Endothelial cell of umbilical vein (primary cell): ENCODE results near the gene DYRK1A. TPM values are rescaled to one million over a fixed set of nuclear protein-coding genes. Genes with fewer than 3 reads are reported as not detected.
A peak's percentile ranks its signal among the peaks of the same experiment; 100 is the strongest.

Experiments used
- BruUV-seq: library from RNA; stranded (reverse); fragments of 400-500 nt; replicated peaks from 2 replicates; lab custom pipeline; 2021; lab: Mats Ljungman, UMichigan
- CTCF ChIA-PET: fragments of 300-600, 350-600 bp; sonication (Branson Sonifier 250); formaldehyde crosslinking; loops from one replicate; lab custom pipeline; 2021; ENCODE audit warnings: antibody characterized with exemption, inconsistent platforms; lab: Charles Lee
- POLR2A ChIA-PET: fragments of 300-600, 350-600 bp; sonication (Branson Sonifier 250); formaldehyde crosslinking; loops from one replicate; lab custom pipeline; 2021; ENCODE audit warnings: antibody characterized with exemption, inconsistent platforms; lab: Charles Lee
- DNase-seq: peaks from one replicate; pipeline ENCODE4 v3.0.0-alpha.2; 2011; ENCODE audit warnings: low read depth, low spot score
- FAIRE-seq: peaks from 2 replicates; lab custom pipeline; 2011; peaks lifted over from hg19 to GRCh38; lab: Jason Lieb, UNC
- H2AFZ ChIP-seq: 2 replicates; pipeline ENCODE4 v1.6.0; 2012; ENCODE audit warnings: low read depth, low read length, control low read depth, inconsistent platforms
- H3K27ac ChIP-seq: 2 replicates; pipeline ENCODE4 v1.5.1; 2011; ENCODE audit warnings: low read depth, mild to moderate bottlenecking, control low read depth, low read length, moderate library complexity; ENCODE audit not compliant: insufficient read depth
- H3K27me3 ChIP-seq, 2 experiments: 2 replicates each; pipeline versions ENCODE4 v1.6.0 to v1.6.1; 2011; ENCODE audit warnings: low read length in 2 of 2, mixed read lengths in 1 of 2; ENCODE audit not compliant: control insufficient read depth in 2 of 2, insufficient read depth in 2 of 2
- H3K36me3 ChIP-seq, 2 experiments: 2 replicates in 1 of 2; 3 replicates in 1 of 2; pipeline ENCODE4 v1.5.1; 2011; ENCODE audit warnings: low read length in 2 of 2, mild to moderate bottlenecking in 1 of 2, moderate library complexity in 1 of 2; ENCODE audit not compliant: control insufficient read depth in 2 of 2, insufficient read depth in 2 of 2; ENCODE audit errors: extremely low read depth in 1 of 2
- H3K4me1 ChIP-seq: 3 replicates; pipeline ENCODE4 v1.5.1; 2011; ENCODE audit warnings: mild to moderate bottlenecking, low read length; ENCODE audit not compliant: control insufficient read depth, insufficient read depth; ENCODE audit errors: extremely low read depth
- H3K4me2 ChIP-seq: 2 replicates; pipeline ENCODE4 v1.6.1; 2011; ENCODE audit warnings: low read length, control low read depth, mixed read lengths; ENCODE audit not compliant: insufficient read depth
- H3K4me3 ChIP-seq, 3 experiments: fragments of 200-600 bp in 1 of 3; sonication (generic), shearing (Covaris generic) in 1 of 3; replicated peaks in 1 of 3; 2 replicates each; pipeline ENCODE4 v1.5.1; 2011 to 2016; ENCODE audit warnings: control low read depth in 3 of 3, low read length in 3 of 3, mild to moderate bottlenecking in 2 of 3, inconsistent platforms in 1 of 3, low read depth in 1 of 3, moderate library complexity in 1 of 3; ENCODE audit not compliant: insufficient read depth in 1 of 3
- H3K79me2 ChIP-seq: 2 replicates; pipeline ENCODE4 v1.6.0; 2012; ENCODE audit warnings: low read length, inconsistent platforms; ENCODE audit not compliant: control insufficient read depth, insufficient read depth
- H3K9ac ChIP-seq: replicated peaks from 2 replicates; pipeline ENCODE3; 2011; ENCODE audit warnings: low read length, control low read depth; ENCODE audit not compliant: insufficient read depth; ENCODE audit errors: extremely low read depth
- H3K9me1 ChIP-seq: replicated peaks from 3 replicates; pipeline ENCODE4 v1.6.0; 2011; ENCODE audit warnings: mild to moderate bottlenecking, low read length; ENCODE audit not compliant: control insufficient read depth, insufficient read depth; ENCODE audit errors: extremely low read depth
- H3K9me3 ChIP-seq: replicated peaks from 2 replicates; pipeline ENCODE4 v1.5.1; 2012; ENCODE audit warnings: low read length, inconsistent platforms; ENCODE audit not compliant: control insufficient read depth, insufficient read depth
- H4K20me1 ChIP-seq: replicated peaks from 2 replicates; pipeline ENCODE3; 2011; ENCODE audit warnings: mild to moderate bottlenecking, low read length; ENCODE audit not compliant: control insufficient read depth, insufficient read depth; ENCODE audit errors: extremely low read depth
- EZH2 ChIP-seq: IDR thresholded peaks from 2 replicates; pipeline ENCODE4 v1.6.1; 2012; ENCODE audit warnings: borderline replicate concordance, low read depth, mild to moderate bottlenecking, moderate library complexity, low read length, inconsistent platforms; ENCODE audit not compliant: severe bottlenecking
- FOS ChIP-seq: IDR thresholded peaks from 2 replicates; pipeline ENCODE4 v1.6.1; 2011; ENCODE audit warnings: mild to moderate bottlenecking, low read length, moderate library complexity, borderline replicate concordance; ENCODE audit not compliant: insufficient read depth
- GATA2 ChIP-seq: IDR thresholded peaks from 2 replicates; pipeline ENCODE4 v1.7.0; 2011; ENCODE audit warnings: low read depth, mild to moderate bottlenecking, moderate library complexity, mixed read lengths, low read length; ENCODE audit not compliant: insufficient read length, insufficient read depth
- JUN ChIP-seq: IDR thresholded peaks from 2 replicates; pipeline ENCODE4 v1.6.1; 2011; ENCODE audit warnings: borderline replicate concordance, low read depth; ENCODE audit not compliant: insufficient read length, insufficient read depth
- MYC ChIP-seq: IDR thresholded peaks from one replicate; pipeline ENCODE4 v1.6.1; 2011; ENCODE audit warnings: mild to moderate bottlenecking, low read depth, low read length
- POLR2A ChIP-seq: IDR thresholded peaks from 2 replicates; pipeline ENCODE4 v1.6.1; 2012; ENCODE audit warnings: low read depth, mild to moderate bottlenecking, control low read depth, low read length
- POLR2AphosphoS5 ChIP-seq: IDR thresholded peaks from 2 replicates; pipeline ENCODE4 v1.6.1; 2012; ENCODE audit warnings: low read depth, mild to moderate bottlenecking, control low read depth, low read length, moderate library complexity; ENCODE audit not compliant: insufficient read depth
- dilution Hi-C: fragments of 300-500 bp; cut with MboI; formaldehyde crosslinking; loops from one replicate; pipeline ENCODE4 v1.15.0; 2019; ENCODE audit warnings: low sequenced_read_pairs; ENCODE audit not compliant: extremely low pct_ligation_motif_present
- intact Hi-C: fragments of 100-400 bp; cut with micrococcal nuclease; formaldehyde crosslinking; loops from one replicate; pipeline ENCODE4 v1.10.0; 2022
- polyA plus RNA-seq, 4 experiments: library from polyadenylated mRNA; depleted of rRNA in 3 of 4; stranded (reverse) in 3 of 4; unstranded in 1 of 4; fragments of >200 nt; gene quantifications; 2 replicates each; pipeline versions ENCODE4 v1.2.1 to v1.2.3, GENCODE V29; 2011 to 2012; ENCODE audit warnings: missing spikeins in 1 of 4
- total RNA-seq: library from RNA; stranded (reverse); gene quantifications from 2 replicates; pipeline ENCODE4 v1.2.3, GENCODE V29; 2021
- TF ChIP-seq, protein P1 (sequence below), 2 donors: IDR thresholded peaks; 1 replicate in 1 of 2; 2 replicates in 1 of 2; pipeline ENCODE4 v1.5.1; 2011; ENCODE audit warnings: low read length in 2 of 2, mild to moderate bottlenecking in 2 of 2, moderate library complexity in 2 of 2, control low read depth in 1 of 2, inconsistent platforms in 1 of 2, low read depth in 1 of 2; ENCODE audit not compliant: insufficient read depth in 1 of 2; ENCODE audit errors: extremely low read depth in 1 of 2
- TF ChIP-seq, protein P2 (sequence below): IDR thresholded peaks from 2 replicates; pipeline ENCODE4 v1.6.1; 2011; ENCODE audit not compliant: insufficient read depth, insufficient read length

DYRK1A gene
- total and polyA plus RNA-seq, 2 donors (not counting 3 experiments of a cell fraction or from before 2014, with no cell fraction given), result 51.8 to 53.7 TPM

DNA sequence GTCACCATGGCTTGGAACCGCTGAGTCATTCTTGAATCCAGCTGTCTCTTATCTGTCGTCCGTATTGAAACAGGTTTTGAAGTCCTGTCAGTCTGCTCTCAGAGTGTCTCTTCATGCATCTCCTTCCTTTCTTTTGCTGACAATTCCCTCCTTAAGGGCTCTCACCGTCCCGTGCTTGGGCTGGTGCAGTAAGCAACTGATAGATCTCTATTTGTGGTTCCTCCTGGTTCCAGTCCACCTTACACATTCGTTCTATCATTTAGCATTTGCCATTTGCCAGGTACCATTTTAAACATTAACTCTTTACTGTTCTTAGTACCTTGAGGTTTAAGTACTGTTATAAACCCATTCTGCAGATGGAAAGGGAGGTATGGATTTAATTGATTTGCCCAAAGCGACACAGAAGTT lies 88.9 kb downstream of the DYRK1A start:
- peaks cover 23% of the 10 kb centered on the region for H3K4me1 ChIP-seq
- no TSS peak for BruUV-seq
- H3K9ac ChIP-seq, result no peak overlapping the region
- H3K9me1 ChIP-seq, result no peaks in the 10 kb centered on the region
- H3K4me2 ChIP-seq, result no peak overlapping the region
- H3K9me3 ChIP-seq, result no peaks in the 10 kb centered on the region
- TF ChIP-seq, protein P1, sequence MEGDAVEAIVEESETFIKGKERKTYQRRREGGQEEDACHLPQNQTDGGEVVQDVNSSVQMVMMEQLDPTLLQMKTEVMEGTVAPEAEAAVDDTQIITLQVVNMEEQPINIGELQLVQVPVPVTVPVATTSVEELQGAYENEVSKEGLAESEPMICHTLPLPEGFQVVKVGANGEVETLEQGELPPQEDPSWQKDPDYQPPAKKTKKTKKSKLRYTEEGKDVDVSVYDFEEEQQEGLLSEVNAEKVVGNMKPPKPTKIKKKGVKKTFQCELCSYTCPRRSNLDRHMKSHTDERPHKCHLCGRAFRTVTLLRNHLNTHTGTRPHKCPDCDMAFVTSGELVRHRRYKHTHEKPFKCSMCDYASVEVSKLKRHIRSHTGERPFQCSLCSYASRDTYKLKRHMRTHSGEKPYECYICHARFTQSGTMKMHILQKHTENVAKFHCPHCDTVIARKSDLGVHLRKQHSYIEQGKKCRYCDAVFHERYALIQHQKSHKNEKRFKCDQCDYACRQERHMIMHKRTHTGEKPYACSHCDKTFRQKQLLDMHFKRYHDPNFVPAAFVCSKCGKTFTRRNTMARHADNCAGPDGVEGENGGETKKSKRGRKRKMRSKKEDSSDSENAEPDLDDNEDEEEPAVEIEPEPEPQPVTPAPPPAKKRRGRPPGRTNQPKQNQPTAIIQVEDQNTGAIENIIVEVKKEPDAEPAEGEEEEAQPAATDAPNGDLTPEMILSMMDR (IDR thresholded peaks at IDR 0.05; ENCODE audit: extremely low read depth in 1 of 2, insufficient read depth in 1 of 2, low read depth in 1 of 2, low read length in 2 of 2), result no peak
- TF ChIP-seq FOS, result peak; percentile 16
- peaks cover 94% of the 10 kb centered on the region for H3K79me2 ChIP-seq
- dilution Hi-C loops (no loop called here), intact Hi-C loops (no loop called here)
- H4K20me1 ChIP-seq, result peaks cover 5% of the 10 kb centered on the region
- CTCF ChIA-PET, result interaction anchor here (0.9 to 1.3 kb wide), 2 partner anchors 8 to 48 kb away, joined by 3 to 5 read pairs; no protein-coding TSS in a partner anchor
- peaks cover 0 to 5% of the 10 kb centered on the region in 2 experiments for H3K36me3 ChIP-seq
- POLR2A ChIA-PET, result no interaction called here
- no peak for FAIRE-seq
- no peak overlapping the region for H2AFZ ChIP-seq
- DNase-seq, result peak; percentile 28
- H3K27ac ChIP-seq, result no peak overlapping the region
- H3K27me3 ChIP-seq, result no peaks in the 10 kb centered on the region
- H3K4me3 ChIP-seq, result no peak overlapping the region

DNA sequence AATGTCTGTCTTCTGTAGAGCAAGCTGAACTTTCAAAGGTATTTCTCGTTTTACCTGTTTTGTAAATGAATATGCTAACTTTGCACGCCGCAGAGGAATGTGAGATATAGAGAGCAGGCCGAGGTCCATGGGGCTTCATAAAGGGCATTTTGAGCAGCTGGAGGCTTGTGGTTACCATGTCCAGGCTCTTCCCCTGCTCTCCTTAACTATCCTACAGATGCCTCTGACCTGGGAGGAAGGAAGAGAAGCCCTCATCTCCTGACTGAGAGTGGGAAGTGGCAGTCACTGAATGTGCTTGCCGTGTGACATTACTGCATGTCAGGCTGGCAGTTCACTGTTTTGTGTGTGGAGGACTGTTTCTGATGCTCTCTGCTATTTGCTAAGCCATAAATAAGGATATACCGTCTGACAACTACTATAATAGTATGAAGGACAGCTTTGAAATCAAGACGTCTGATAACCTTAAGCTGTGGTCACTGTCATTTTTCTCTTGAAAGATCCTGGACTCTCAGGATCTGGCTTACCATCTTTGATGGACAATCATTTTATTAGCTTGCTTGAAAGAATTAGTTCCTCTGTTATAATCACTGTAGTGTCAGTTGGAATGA lies 92.2 kb downstream of the DYRK1A start:
- H3K27ac ChIP-seq, result no peak overlapping the region
- H3K4me2 ChIP-seq, result no peak overlapping the region
- no peaks in the 10 kb centered on the region for H3K9me1 ChIP-seq
- dilution Hi-C loops, result no loop called here
- H3K79me2 ChIP-seq, result peaks cover 96% of the 10 kb centered on the region
- no TSS peak for BruUV-seq
- H4K20me1 ChIP-seq, result peaks cover 8% of the 10 kb centered on the region
- ChIA-PET CTCF (interaction anchor here (0.5 to 1.0 kb wide), 2 partner anchors 469 to 504 kb away, joined by 3 read pairs; no protein-coding TSS in a partner anchor), POLR2A (no interaction called here)
- peaks cover 0 to 5% of the 10 kb centered on the region in 2 experiments for H3K36me3 ChIP-seq
- no peak overlapping the region for H2AFZ ChIP-seq
- no peaks in the 10 kb centered on the region for H3K9me3 ChIP-seq
- no peak for FAIRE-seq
- no peaks in the 10 kb centered on the region for H3K27me3 ChIP-seq
- no peak for DNase-seq
- no peak overlapping the region for H3K4me3 ChIP-seq
- intact Hi-C loops, result no loop called here
- TF ChIP-seq MYC (no peak), POLR2AphosphoS5 (no peak), FOS (no peak), JUN (no peak), POLR2A (no peak), EZH2 (no peak), GATA2 (no peak)
- TF ChIP-seq, protein P2, sequence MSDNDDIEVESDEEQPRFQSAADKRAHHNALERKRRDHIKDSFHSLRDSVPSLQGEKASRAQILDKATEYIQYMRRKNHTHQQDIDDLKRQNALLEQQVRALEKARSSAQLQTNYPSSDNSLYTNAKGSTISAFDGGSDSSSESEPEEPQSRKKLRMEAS, result no peak
- TF ChIP-seq, protein P1 (IDR thresholded peaks at IDR 0.05; ENCODE audit: extremely low read depth in 1 of 2, insufficient read depth in 1 of 2, low read depth in 1 of 2, low read length in 2 of 2), result no peak
- no peak overlapping the region for H3K9ac ChIP-seq
- peaks cover 16% of the 10 kb centered on the region for H3K4me1 ChIP-seq
